Omental fat pad (tissue), 4 donors: Measurements from ENCODE around the gene VAV2. TPM values are rescaled to one million over a fixed set of nuclear protein-coding genes. Genes with fewer than 3 reads are reported as not detected.

Source experiments
- ATAC-seq: fragments of 150-250 bp; one replicate; pipeline ENCODE4 v1.9.1; 2016; ENCODE audit warnings: mild to moderate bottlenecking, moderate library complexity; ENCODE audit not compliant: low FRiP score
- DNase-seq: peaks from one replicate; pipeline ENCODE4 v3.0.0-alpha.2; 2019; ENCODE audit warnings: low spot score
- total RNA-seq, 4 donors: library from RNA; depleted of rRNA; stranded (reverse); fragments of >200 nt; gene quantifications; one replicate each; pipeline ENCODE4 v1.1.0, GENCODE V29; 2016
- TF ChIP-seq, protein P1 (sequence below), 3 donors: fragments of 450-650 bp; IDR thresholded peaks; one replicate each; pipeline ENCODE4 v1.5.1; 2016 to 2017; ENCODE audit warnings: antibody characterized with exemption in 3 of 3, mild to moderate bottlenecking in 3 of 3, moderate library complexity in 2 of 3

Gene VAV2
- total RNA-seq, 4 donors from 2014 or later: 4.0 to 10.9 (median 6.2) TPM

DNA sequence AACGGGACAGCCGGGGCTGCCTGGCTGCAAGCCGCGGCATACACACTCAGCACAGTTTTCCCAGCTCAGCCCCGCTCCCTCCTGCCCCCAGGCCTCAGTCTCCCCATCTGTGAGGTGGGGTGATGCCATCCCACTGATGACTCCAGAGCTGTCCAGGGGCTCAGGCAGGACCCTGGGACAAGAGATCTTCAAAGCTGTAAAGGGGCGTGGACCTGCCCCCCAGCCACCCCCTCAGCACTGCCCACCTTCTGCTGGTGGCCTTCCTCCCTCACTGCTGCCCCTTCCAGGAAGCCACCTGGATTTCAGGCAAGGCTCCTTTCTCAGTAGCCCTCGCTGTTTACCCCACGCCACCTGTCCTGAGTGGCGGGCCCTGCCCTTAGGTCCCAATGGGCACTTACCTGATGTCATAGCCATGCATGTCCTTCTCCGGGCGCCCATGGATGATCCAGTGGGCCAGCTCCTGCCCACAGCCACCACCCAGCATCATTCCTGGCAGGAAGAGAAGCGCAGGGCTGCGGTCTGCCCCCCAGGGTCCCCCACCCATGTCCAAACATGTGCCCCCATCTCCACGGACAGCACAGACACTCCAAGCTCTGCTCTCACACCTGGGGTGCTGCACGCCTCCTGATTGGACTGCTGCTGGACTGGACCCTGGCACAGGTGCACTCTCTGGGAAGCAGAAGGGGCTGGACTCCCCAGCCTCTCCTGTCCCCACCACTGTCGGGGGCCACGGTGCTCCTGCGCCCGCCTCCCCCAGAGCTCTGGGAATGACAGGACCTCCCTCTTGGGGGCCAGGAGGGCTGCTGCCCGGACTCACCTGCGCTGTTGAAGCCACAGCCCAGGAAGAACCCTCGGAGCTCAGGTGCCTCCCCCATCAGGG, 279.7 kb downstream of the VAV2 start:
- DNase-seq: no peak
- no peak for ATAC-seq
- TF ChIP-seq, protein P1, sequence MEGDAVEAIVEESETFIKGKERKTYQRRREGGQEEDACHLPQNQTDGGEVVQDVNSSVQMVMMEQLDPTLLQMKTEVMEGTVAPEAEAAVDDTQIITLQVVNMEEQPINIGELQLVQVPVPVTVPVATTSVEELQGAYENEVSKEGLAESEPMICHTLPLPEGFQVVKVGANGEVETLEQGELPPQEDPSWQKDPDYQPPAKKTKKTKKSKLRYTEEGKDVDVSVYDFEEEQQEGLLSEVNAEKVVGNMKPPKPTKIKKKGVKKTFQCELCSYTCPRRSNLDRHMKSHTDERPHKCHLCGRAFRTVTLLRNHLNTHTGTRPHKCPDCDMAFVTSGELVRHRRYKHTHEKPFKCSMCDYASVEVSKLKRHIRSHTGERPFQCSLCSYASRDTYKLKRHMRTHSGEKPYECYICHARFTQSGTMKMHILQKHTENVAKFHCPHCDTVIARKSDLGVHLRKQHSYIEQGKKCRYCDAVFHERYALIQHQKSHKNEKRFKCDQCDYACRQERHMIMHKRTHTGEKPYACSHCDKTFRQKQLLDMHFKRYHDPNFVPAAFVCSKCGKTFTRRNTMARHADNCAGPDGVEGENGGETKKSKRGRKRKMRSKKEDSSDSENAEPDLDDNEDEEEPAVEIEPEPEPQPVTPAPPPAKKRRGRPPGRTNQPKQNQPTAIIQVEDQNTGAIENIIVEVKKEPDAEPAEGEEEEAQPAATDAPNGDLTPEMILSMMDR (IDR thresholded peaks at IDR 0.05): no peak

Other genes starting within 250 kb of the VAV2 start
- 10 to 100 TPM in 2 of 4 donors, 1 to 10 TPM in 2; 8.8 to 18.3 (median 12.9) TPM for gene BRD3OS, start 33.2 kb upstream of the VAV2 start, total RNA-seq
- 10 to 100 TPM; 13.7 to 39.9 (median 18.7) TPM for gene BRD3, start 75.7 kb upstream of the VAV2 start, total RNA-seq
- 10 to 100 TPM; 16.1 to 28.2 (median 19.7) TPM for gene WDR5, start 143.8 kb upstream of the VAV2 start, total RNA-seq
- gene RNU6ATAC, start 172.2 kb upstream of the VAV2 start, total RNA-seq: not detected